GM12873 (cell line): ENCODE data around the gene SMAD3.

ENCODE experiments used
- CTCF ChIP-seq: IDR thresholded peaks from 2 replicates; pipeline ENCODE4 v1.5.1; 2012; ENCODE audit warnings: low read depth, mild to moderate bottlenecking, moderate library complexity, low read length, control low read depth; ENCODE audit not compliant: insufficient read depth; ENCODE audit errors: missing control alignments

The SMAD3 gene

GRCh38 chr15:67130673-67131601 is 65.5 kb downstream of the SMAD3 start:
- TF ChIP-seq CTCF, result no peak

DNA sequence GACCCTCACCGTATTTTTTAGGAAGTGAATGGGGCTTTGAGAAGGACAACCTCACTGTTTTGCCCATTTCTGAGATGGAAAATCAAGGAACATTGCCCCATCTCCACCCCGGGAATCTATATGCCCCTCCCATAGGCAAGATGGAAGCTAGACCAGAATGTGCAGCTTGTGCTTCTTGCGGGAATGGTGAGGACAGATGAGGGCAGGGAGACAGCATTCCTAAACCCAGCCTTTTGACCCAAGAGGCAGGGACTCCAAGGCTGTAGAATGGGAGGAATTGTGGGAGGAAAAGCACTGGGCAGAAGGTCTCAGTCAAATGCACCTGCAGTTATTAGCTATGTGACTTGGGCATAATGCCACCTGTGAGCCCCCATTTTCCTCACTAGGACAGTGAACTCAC is 66.9 kb downstream of the SMAD3 start:
- TF ChIP-seq CTCF, result no peak

GRCh38 chr15:67133026-67133425 is 67.6 kb downstream of the SMAD3 start:
- no peak for TF ChIP-seq CTCF

DNA sequence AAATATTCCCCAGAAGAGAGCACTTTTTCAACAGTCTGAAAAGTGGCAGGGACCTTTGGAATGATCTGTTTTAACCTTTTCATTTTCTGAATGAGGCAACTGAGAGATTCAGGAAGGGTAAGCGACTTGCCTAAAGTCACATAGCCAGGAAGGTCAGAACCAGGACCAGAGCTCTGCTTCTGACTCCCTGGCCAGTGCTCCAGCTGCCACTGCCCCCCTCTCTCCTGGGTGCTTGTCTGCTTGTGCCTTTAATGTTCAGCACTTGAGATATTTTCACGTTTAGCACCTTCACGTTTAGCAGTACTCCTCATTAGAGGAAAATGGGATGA is 68.3 kb downstream of the SMAD3 start:
- TF ChIP-seq CTCF, result no peak

GRCh38 chr15:67134067-67134838 is 68.9 kb downstream of the SMAD3 start:
- TF ChIP-seq CTCF, result peak; percentile 9

- TF ChIP-seq CTCF, result no peak
Measured at GRCh38 chr15:67134871-67135492, 69.6 kb downstream of the SMAD3 start.

GRCh38 chr15:67135494-67135893 is 70.1 kb downstream of the SMAD3 start:
- TF ChIP-seq CTCF, result no peak
